GM21576 (cell line): ENCODE results near the gene CTNNA2.

Experiments used
- ATAC-seq: cut with Tn5 transposase; IDR thresholded peaks from one replicate; pipeline ENCODE4 v1.9.1; 2021; ENCODE audit warnings: mild to moderate bottlenecking, moderate library complexity; ENCODE audit not compliant: unreplicated experiment

The CTNNA2 gene

DNA sequence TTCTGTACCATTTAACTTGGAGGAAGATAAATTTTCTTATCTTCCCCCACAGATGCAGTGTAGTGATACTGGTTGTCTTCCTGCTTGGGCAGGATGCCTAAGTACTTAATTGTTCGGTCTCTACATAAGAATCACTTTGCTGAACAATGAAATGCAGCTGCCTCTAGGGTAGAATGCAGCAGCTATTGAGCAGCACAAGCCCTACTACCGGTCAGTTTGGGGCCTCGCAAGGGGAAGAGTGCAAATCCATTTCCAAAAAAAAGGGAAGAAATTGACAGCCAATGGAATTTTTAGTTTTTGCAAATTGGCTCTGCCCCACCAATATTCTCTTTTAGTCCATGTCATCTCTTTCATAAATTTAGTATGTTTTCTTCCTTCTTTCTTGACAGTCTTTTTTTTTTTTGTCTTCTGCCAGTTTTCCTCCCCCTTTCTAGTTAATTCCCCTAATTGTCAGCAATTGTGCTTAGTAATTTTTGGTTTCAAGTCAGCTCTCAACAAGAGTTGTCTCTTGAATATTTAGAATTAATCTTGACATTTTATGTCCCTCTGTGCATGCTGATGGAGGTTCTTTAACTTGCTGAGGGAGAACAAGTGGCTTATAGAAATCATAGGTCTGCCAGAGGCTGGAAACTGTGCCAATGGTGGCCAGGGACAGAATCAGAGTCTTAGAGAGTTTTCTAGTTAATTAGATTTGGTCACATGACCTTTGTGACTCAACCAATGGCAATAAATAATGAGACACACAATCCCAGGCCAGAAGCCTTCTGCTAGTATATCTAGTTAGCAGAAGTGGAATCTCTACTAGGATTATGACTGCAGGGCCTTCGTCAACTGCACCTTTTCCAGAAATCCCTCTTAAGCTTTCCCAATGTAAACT, 270.0 kb downstream of the CTNNA2 start:
- no peak for ATAC-seq

DNA sequence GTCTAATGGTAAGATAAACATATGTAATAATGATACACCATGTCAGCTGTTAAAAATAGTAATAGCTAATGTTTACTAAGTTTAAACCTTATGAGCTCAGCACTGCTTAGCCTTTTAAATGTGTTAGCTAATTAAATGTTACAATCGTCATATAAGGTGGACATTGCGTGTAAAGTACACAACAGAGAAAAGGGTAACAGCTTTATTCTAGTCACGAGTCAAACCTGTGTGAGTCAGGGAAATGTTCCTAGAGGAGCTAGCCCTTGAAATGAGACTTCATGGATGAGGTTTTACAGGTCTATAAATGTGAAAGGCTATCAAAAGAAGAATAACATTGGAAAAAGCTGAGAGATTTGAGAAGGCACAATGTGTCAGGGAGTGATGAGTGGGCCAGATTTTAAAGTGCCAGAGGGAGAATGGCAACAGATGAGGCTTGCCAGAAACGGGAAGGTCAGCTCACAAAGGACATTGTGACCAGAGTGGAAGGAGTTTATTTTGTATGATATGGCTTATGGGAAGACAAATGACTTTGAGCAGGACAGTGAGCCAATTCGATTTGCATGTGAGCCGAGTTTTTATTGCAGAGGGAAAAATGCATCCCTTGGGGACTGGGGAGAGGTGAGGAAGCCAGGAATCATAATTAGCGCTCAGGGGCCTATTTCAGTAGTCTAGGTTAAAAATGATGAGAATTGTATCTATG, 276.3 kb downstream of the CTNNA2 start:
- no peak for ATAC-seq

DNA sequence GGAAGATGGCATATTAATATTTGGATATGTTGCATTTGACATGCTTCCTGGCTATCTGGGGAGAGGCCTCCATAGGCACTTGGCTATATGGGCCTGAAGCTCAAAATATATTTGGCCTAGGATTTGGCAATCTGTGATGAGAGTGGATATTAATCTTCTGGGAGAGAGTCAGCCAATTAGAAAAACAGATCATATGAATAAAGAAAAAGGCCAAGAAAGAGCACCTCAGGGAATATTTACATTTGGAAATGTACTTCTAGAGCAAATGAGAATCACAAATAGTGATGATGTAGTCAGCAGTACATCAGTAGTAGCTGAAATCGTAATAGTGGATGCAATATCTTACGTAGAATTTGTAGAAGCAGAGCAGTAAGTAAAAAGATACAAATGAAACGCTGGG, 277.0 kb downstream of the CTNNA2 start:
- ATAC-seq = no peak

GRCh38 chr2:79792090-79792489, 279.2 kb downstream of the CTNNA2 start:
- ATAC-seq = no peak

GRCh38 chr2:79793006-79793405, 280.2 kb downstream of the CTNNA2 start:
- ATAC-seq = no peak

- ATAC-seq = no peak
Observed at GRCh38 chr2:79796641-79797040, 283.8 kb downstream of the CTNNA2 start.

GRCh38 chr2:79798776-79799175, 285.9 kb downstream of the CTNNA2 start:
- no peak for ATAC-seq

DNA sequence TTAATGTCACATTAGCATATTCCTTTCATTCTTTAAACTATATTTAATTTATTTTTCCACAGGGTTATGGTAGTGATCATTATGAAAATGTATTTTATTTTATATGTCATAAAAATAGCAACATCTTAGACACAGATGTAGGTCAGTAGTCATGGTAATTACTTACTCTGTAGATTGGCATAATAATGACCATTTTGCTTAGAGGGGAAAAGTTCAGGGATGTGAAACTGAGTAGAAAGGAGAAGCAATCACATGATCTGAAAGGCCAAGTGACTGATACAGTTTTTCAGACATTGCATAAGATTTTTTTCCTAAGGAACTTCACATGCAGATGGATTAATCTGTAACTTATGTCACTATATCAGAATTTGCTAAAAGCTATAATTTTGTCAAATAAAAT, 286.9 kb downstream of the CTNNA2 start:
- no peak for ATAC-seq

GRCh38 chr2:79801082-79801481, 288.2 kb downstream of the CTNNA2 start:
- no peak for ATAC-seq

DNA sequence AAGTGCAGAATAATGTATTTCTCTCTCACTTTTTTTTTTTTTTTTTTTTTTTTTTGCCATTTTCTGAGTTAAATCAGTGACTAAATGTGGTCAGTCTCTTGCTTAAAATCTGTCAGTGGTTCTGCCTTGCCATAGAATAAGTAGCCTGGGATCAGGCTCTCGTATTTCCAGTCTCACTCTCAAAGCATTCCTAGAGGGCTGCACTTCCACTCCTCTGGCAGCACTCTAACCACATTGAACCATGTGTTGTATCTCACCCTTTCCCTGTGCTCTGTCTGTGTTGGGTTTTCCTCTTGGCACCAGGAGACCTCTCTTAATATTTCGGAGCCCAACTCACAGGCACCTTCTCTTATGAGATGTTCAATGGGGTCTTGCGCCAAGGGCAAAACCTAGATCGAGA, 304.4 kb downstream of the CTNNA2 start:
- no peak for ATAC-seq

- no peak for ATAC-seq
Observed at GRCh38 chr2:79820281-79820680, 307.4 kb downstream of the CTNNA2 start.

GRCh38 chr2:79822136-79822535, 309.3 kb downstream of the CTNNA2 start:
- no peak for ATAC-seq

GRCh38 chr2:79824086-79824786, 311.4 kb downstream of the CTNNA2 start:
- no peak for ATAC-seq

- no peak for ATAC-seq
Observed at GRCh38 chr2:79827881-79828280, 315.0 kb downstream of the CTNNA2 start.

DNA sequence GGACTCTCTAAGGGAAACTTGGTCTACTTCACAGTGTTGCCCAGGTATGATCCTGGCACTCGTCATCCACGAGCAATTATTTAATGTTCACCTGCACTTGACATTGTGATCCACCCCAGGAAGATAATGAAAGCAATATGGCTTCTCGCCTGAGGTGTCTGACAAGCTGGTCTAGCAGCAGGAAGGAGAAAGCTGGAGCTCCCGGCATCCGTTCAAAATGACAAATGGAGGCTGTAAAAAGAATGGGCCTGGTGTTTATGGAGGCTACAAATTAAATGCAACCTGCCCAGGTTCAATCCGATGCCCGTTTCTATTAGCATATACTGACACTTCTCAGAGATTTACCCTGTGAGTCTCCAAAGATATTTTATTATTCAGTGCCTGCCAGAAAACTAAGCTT, 317.6 kb downstream of the CTNNA2 start:
- no peak for ATAC-seq

DNA sequence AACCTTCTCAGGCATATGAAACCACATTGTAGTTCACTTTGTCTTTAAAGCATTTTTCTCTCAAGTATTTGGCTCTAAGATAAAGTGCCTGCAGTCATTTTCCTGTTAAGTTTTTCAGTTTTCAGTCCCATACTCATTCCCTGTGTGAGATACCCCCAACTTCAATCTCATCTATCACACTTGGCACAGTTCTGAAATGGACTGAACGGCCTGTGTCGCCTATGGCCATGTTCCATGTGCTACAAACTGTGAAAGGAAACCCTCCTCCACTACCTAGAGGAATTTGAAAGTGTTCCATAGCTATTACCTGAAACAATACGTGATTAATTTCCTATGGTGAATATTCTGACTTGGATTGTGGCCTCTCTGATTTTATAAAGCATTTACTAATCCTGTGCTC, 319.1 kb downstream of the CTNNA2 start:
- ATAC-seq = no peak

DNA sequence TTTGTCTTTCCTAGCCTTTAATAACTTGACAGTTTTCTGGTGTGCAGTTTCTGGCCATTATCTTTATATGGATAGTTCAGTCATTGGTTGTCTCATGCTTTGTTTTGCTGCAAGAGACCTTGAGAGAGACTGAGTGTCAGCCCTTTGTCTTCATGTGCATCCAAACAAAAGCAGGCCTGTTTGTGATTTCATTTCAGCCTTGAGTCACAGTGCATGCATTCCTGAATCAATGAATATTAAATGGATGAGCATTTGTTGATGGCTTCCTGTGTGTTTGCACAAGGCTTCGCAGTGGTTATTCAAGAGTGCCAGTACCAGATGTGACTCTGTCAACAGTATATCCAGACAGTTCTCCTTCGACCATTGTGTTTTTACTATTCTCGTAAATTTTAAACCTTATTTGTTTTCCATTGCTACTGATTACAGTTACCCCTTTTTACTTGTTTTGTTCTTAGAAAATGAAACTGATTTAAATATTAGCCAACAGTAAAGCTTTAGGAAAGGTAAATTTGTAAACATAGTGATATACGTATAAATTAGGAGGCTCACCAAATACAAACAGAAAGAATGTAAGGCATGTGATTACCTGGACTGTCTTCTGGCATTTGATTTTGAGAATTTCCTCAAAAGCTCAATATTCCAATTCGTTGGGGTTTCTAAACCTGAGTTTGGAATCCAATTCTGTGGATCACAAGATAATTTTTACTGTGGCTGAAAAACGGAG, 319.8 kb downstream of the CTNNA2 start:
- ATAC-seq = no peak

DNA sequence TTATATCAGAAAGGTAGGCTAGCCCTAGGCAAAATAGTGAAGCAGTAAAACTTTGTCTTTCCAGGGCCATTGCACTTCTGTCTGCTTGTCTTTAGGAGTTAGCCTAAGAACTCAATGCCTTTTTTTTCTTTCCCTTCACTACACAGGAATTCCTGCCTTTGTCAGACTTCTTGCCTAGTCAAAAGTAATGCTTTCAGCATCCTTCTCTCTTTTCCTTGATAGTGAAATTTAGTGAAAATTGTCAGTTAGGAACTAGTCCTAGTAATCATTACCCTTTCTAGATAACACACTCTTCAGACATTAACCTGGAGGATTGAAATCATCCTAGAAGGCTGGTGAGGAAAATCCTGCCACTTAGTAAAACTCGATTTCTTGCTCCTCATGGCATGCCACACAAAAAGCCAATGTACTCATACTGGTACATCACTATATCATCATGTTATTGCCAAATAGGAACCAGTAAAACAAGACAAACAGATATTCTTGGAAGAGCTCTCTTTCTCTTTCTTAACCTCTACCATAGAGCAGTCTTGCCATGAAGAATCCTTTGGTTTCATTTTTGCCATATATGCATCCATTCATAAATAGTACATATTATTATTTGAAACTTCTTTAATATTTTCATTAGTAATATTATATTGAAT, 320.5 kb downstream of the CTNNA2 start:
- no peak for ATAC-seq

GRCh38 chr2:79835911-79836310, 323.1 kb downstream of the CTNNA2 start:
- ATAC-seq = no peak

DNA sequence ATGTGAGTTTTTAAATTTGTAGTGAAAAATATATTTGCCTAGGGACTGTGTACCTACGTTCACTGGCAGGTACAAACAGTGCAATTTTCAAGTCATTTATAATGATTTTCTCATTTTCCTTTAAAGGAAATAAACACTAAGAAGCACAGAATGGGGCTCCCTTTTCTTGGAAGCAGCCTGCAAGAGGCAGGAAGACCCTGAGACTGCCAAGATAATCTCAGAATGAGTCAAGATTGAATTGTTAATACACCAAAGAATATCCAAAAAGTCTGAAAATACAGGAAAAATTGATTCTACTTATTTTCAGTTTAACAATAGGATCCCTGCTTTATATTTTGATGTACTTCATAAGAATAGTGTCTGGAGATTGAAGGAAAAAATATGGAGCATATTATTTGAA, 331.2 kb downstream of the CTNNA2 start:
- ATAC-seq = no peak

- no peak for ATAC-seq
Observed at GRCh38 chr2:79846878-79847277, 334.0 kb downstream of the CTNNA2 start.
